ENCODE data around the gene CAPN13. TPM values are rescaled to one million over a fixed set of nuclear protein-coding genes. Genes with fewer than 3 reads are reported as not detected.
A peak's percentile ranks its signal among the peaks of the same experiment; 100 is the strongest.

CAPN13 gene, protein sequence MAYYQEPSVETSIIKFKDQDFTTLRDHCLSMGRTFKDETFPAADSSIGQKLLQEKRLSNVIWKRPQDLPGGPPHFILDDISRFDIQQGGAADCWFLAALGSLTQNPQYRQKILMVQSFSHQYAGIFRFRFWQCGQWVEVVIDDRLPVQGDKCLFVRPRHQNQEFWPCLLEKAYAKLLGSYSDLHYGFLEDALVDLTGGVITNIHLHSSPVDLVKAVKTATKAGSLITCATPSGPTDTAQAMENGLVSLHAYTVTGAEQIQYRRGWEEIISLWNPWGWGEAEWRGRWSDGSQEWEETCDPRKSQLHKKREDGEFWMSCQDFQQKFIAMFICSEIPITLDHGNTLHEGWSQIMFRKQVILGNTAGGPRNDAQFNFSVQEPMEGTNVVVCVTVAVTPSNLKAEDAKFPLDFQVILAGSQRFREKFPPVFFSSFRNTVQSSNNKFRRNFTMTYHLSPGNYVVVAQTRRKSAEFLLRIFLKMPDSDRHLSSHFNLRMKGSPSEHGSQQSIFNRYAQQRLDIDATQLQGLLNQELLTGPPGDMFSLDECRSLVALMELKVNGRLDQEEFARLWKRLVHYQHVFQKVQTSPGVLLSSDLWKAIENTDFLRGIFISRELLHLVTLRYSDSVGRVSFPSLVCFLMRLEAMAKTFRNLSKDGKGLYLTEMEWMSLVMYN
- total RNA-seq, result not detected in 2 replicates

GRCh38 chr2:30807249-30807648 lies at the start of gene CAPN13:
Gene CAPN13, minus strand, starts transcription at chr2:30807446. Its CDS starts 20,121 bp downstream, at chr2:30787325.
- no peak for DNase-seq (ENCODE audit: low read depth in 2 of 2)

GRCh38 chr2:30847841-30848240 lies 40.6 kb upstream of the CAPN13 start:
- no peak for DNase-seq (ENCODE audit: low read depth in 2 of 2)

DNA sequence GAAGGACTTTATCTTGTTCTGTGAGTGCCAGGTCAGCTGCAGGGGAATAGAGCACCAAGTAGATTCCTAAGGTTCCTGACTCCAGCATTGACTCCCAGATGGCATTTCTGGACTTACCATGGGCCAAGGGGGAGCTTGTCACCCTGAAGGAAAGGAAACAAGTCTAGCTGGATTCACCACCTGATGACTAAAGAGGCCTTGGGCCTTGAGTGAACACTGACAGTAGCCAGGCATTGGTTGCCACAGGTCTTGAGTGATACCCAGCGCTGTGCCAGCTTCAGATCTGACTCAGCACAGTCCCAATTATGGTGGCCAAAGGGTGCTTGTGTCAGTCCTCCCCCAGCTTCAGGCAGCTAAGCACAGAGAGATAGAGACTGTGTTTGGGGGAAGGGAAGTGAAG lies 40.1 kb upstream of the CAPN13 start:
- no peak for DNase-seq (ENCODE audit: low read depth in 2 of 2)

GRCh38 chr2:30828586-30828985 lies 21.3 kb upstream of the CAPN13 start:
- DNase-seq (ENCODE audit: low read depth in 2 of 2), result no peak

GRCh38 chr2:30826916-30827315 lies 19.7 kb upstream of the CAPN13 start:
- no peak for DNase-seq (ENCODE audit: low read depth in 2 of 2)

GRCh38 chr2:30826481-30826880 lies 19.2 kb upstream of the CAPN13 start:
- DNase-seq (ENCODE audit: low read depth in 2 of 2), result no peak

DNA sequence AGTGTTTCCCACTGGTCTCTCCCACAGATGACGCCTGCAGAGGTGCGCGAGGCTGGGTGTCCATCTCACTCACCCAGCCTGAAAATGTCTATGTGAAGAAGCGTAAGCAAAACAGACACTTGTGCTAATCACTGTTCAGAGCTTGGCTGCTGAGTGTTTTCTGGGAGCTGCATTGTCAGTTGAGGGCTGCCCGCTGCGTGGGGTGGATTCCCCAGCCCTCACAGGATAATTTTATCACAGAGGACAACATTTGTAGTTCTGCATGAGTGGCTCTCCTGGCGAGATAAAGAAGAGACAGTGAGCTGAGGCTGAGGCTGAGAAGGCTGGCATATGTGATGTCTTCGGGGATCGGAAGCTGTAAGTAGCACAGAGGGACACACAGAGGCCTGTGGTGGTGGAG lies 16.2 kb upstream of the CAPN13 start:
- no peak for DNase-seq (ENCODE audit: low read depth in 2 of 2)

DNA sequence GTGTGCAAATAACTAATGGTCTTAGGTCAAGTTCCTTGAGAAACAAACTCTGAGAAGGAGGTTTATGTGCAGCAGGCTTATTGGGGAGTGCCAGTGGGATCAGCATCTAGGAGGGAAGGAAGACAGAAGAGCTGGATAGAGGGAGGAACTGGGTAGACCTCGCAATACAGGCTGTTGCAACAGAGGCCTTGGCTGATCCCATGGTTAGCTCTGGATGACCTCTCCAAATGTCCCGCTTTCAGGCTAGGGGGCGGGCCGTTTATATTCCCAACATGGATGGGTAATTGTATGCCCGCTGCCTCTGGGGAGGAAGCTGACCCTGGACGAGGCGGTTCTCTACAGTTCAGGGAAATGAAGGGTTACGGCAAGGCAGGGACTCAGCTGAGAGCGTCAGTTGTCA lies 14.7 kb upstream of the CAPN13 start:
- DNase-seq (ENCODE audit: low read depth in 2 of 2), result no peak

GRCh38 chr2:30820381-30821055 lies 13.3 kb upstream of the CAPN13 start:
- DNase-seq (ENCODE audit: low read depth in 2 of 2), result no peak

GRCh38 chr2:30809938-30810337 lies 2.7 kb upstream of the CAPN13 start:
- DNase-seq (ENCODE audit: low read depth in 2 of 2), result no peak

- DNase-seq (ENCODE audit: low read depth in 2 of 2), result no peak
Observed at GRCh38 chr2:30808695-30809094, 1.4 kb upstream of the CAPN13 start.

- DNase-seq (ENCODE audit: low read depth in 2 of 2), result no peak
Observed at GRCh38 chr2:30803281-30803680, 4.0 kb downstream of the CAPN13 start.

- DNase-seq (ENCODE audit: low read depth in 2 of 2), result no peak
Observed at GRCh38 chr2:30802611-30803010, 4.6 kb downstream of the CAPN13 start.

GRCh38 chr2:30801821-30802455 lies 5.3 kb downstream of the CAPN13 start:
- no peak for DNase-seq (ENCODE audit: low read depth in 2 of 2)

- no peak for DNase-seq (ENCODE audit: low read depth in 2 of 2)
Observed at GRCh38 chr2:30800159-30800558, 7.1 kb downstream of the CAPN13 start.

- no peak for DNase-seq (ENCODE audit: low read depth in 2 of 2)
Observed at GRCh38 chr2:30799366-30799765, 7.9 kb downstream of the CAPN13 start.

DNA sequence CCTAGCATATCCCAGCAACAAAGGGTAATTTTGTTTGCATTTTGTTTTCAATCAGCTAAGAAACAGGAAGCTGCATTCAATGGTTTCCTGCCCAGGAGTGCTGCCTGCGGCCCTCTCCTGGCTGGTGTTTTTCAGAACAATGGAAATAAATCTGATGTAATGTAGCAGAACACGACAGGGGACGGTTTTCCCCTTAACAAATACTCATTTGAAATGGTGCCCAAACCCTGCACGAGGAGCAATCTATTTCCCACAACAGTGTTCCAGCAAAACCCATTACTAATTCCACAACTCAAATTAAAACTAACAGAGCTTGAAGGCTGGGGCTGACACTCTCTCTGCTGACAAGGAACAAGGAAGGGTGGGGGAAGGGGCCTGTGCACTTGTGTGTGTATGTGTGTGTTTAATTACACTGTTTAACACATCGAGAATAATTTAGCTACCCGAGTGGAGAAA lies 8.7 kb downstream of the CAPN13 start:
- peak; percentile 32 to 71 for DNase-seq (ENCODE audit: low read depth in 2 of 2)

DNA sequence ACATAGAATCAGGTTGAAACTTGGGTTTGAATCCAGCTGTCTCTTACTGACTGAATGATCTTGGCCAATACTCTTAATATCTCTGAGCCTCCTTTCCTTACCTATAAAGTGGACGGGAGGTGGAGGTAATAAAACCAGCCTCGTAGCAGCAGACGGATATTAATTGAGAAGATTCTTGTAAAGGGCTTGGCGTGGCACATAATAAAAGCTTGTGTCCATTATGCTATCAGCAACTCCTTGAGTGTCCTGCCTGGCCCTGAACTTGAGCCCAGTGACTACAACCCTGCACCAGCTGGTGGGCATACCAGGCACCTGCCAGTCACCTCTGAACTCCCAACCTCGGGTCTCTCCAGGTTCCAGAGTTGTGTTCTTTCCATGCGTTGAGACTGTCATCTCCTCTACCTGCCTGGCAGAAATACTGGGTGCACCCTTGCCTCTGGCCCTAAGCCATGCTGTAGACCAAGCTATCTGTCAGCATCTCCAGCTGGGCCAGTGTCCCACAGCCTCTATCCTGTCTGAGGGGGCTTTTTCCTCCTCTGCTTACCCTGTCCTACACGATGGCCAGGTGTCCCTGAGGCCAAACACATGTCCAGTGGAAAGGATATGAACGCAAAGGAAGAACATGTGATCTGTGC lies 9.7 kb downstream of the CAPN13 start:
- no peak for DNase-seq (ENCODE audit: low read depth in 2 of 2)

DNA sequence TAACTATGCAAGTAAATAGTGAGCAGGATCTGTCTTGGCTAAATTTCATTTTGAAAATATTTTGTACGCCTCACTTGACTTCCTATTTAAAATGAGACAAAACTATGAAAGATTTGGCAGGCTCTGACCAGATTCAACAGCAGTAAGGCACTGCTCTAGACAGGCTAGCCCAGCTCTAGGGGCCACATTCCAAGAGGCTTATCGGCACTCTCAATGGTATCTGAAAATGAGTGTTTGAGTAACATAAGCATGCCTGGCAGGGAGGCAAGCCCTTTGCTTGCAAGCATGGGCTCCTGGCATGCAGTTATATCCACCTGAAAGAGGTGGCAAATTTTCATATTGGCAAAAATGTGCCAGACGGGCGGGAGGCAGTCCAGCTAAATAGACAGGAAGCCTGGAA lies 10.5 kb downstream of the CAPN13 start:
- no peak for DNase-seq (ENCODE audit: low read depth in 2 of 2)

DNA sequence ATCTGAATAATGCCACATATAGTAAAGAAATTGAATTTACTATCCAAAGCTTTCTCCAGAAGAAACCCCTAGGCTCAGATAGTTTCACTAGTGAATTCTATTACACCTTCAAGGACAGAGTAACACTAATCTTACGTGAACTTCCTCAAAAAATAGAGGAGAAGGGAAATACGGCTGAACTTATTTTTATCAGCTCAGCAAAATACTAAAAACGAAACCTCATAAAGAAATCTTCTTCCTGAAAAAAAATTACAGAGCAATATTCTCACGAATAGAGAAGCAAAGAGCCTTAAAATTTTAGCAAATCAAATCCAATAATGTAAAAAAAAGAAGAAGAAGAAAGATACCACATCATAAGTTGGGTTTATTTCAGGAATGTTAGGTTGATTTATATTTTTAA lies 14.7 kb downstream of the CAPN13 start:
- DNase-seq (ENCODE audit: low read depth in 2 of 2), result no peak

GRCh38 chr2:30790879-30791278 lies 16.4 kb downstream of the CAPN13 start:
- no peak for DNase-seq (ENCODE audit: low read depth in 2 of 2)

Data from lung microvascular endothelial cell (primary cell).